Upper lobe of right lung (tissue), 1 donor: ENCODE results near the gene MAPKAPK2. TPM values are rescaled to one million over a fixed set of nuclear protein-coding genes. Genes with fewer than 3 reads are reported as not detected.

Experiments
- ATAC-seq: fragments of 200-7000 bp; cut with Tn5 transposase; one replicate; pipeline ENCODE4 v1.9.1; 2020; ENCODE audit warnings: mild to moderate bottlenecking, moderate library complexity
- DNase-seq: peaks from one replicate; pipeline ENCODE4 v3.0.0-alpha.2; 2020
- H3K27ac ChIP-seq: fragments of 200-600 bp; one replicate; pipeline ENCODE4 v1.8.0; 2022
- H3K27me3 ChIP-seq: fragments of 200-600 bp; one replicate; pipeline ENCODE4 v1.8.0; 2022; ENCODE audit warnings: mild to moderate bottlenecking
- H3K36me3 ChIP-seq: fragments of 200-600 bp; one replicate; pipeline ENCODE4 v1.8.0; 2022
- H3K4me1 ChIP-seq: fragments of 200-600 bp; one replicate; pipeline ENCODE4 v1.8.0; 2022
- H3K4me3 ChIP-seq: fragments of 200-600 bp; one replicate; pipeline ENCODE4 v1.8.0; 2022; ENCODE audit warnings: mild to moderate bottlenecking
- H3K9me3 ChIP-seq: fragments of 200-600 bp; one replicate; pipeline ENCODE4 v1.8.0; 2022
- CTCF ChIP-seq: fragments of 200-600 bp; IDR thresholded peaks from one replicate; pipeline ENCODE4 v1.8.0; 2022; ENCODE audit warnings: antibody characterized with exemption
- intact Hi-C: fragments of 100-400 bp; cut with DNase I; formaldehyde crosslinking; loops from one replicate; pipeline ENCODE4 v1.11.0; 2022
- total RNA-seq: library from RNA; stranded (reverse); fragmentation: NEBNext Ultra II Directional; extraction: Animal tissue kit (Norgen Biotek cat#: 25700); gene quantifications from one replicate; pipeline ENCODE4 v1.2.1, GENCODE V29; 2021
- donor health status: DM: no; HTN: yes; CAD: no; lungs with severe emphysema.

The MAPKAPK2 gene
- total RNA-seq, 1 donor from 2014 or later: 92.3 TPM

- TF ChIP-seq CTCF: no peak
- no peak for ATAC-seq
- Histone ChIP-seq H3K27ac (no peak overlapping the region), H3K27me3 (no peaks in the 10 kb centered on the region), H3K4me1 (no peaks in the 10 kb centered on the region), H3K4me3 (no peak overlapping the region), H3K9me3 (no peaks in the 10 kb centered on the region), H3K36me3 (peaks cover 8% of the 10 kb centered on the region)
- DNase-seq: no peak
- intact Hi-C loops: no loop called here
Observed at GRCh38 chr1:206643118-206643698, 41.5 kb upstream of the MAPKAPK2 start.

GRCh38 chr1:206646504-206646903 is 38.2 kb upstream of the MAPKAPK2 start:
- no peak overlapping the region for H3K4me3 ChIP-seq
- no peaks in the 10 kb centered on the region for H3K27me3 ChIP-seq
- no peaks in the 10 kb centered on the region for H3K9me3 ChIP-seq
- DNase-seq (no peak), ATAC-seq (no peak)
- no peaks in the 10 kb centered on the region for H3K4me1 ChIP-seq
- no peak for TF ChIP-seq CTCF
- intact Hi-C loops: no loop called here
- no peak overlapping the region for H3K27ac ChIP-seq
- peaks cover 9% of the 10 kb centered on the region for H3K36me3 ChIP-seq

- ATAC-seq (no peak), DNase-seq (no peak)
- Histone ChIP-seq H3K4me1 (no peaks in the 10 kb centered on the region), H3K36me3 (peaks cover 9% of the 10 kb centered on the region), H3K27me3 (no peaks in the 10 kb centered on the region), H3K27ac (no peak overlapping the region), H3K9me3 (no peaks in the 10 kb centered on the region), H3K4me3 (no peak overlapping the region)
- no peak for TF ChIP-seq CTCF
- intact Hi-C loops: no loop called here
Observed at GRCh38 chr1:206647224-206647623, 37.5 kb upstream of the MAPKAPK2 start.

GRCh38 chr1:206649261-206649921 is 35.3 kb upstream of the MAPKAPK2 start:
- H3K27ac ChIP-seq: no peak overlapping the region
- intact Hi-C loops: no loop called here
- TF ChIP-seq CTCF: no peak
- peaks cover 9% of the 10 kb centered on the region for H3K36me3 ChIP-seq
- no peak for ATAC-seq
- H3K27me3 ChIP-seq: no peaks in the 10 kb centered on the region
- no peak overlapping the region for H3K4me3 ChIP-seq
- DNase-seq: no peak
- no peaks in the 10 kb centered on the region for H3K9me3 ChIP-seq
- no peaks in the 10 kb centered on the region for H3K4me1 ChIP-seq

- Histone ChIP-seq H3K4me3 (no peak overlapping the region), H3K27ac (no peak overlapping the region), H3K36me3 (peaks cover 9% of the 10 kb centered on the region), H3K9me3 (no peaks in the 10 kb centered on the region), H3K27me3 (no peaks in the 10 kb centered on the region), H3K4me1 (no peaks in the 10 kb centered on the region)
- ATAC-seq (no peak), DNase-seq (no peak)
- intact Hi-C loops: no loop called here
- no peak for TF ChIP-seq CTCF
Observed at GRCh38 chr1:206651014-206651413, 33.7 kb upstream of the MAPKAPK2 start.
